HEK293T (cell line): Measurements from ENCODE around the gene TENM3.

ENCODE experiments used
- ARNT ChIP-seq: fragments of 450-650 bp; IDR thresholded peaks from 2 replicates; pipeline ENCODE4 v1.6.1; 2017; ENCODE audit warnings: mild to moderate bottlenecking
- ELF4 ChIP-seq: fragments of 450-650 bp; IDR thresholded peaks from 2 replicates; pipeline ENCODE4 v1.6.1; 2017; ENCODE audit warnings: antibody characterized with exemption
- FOXM1 ChIP-seq: fragments of 450-650 bp; IDR thresholded peaks from 2 replicates; pipeline ENCODE4 v1.6.1; 2017; ENCODE audit warnings: mild to moderate bottlenecking, borderline replicate concordance
- HDGF ChIP-seq: fragments of 450-650 bp; IDR thresholded peaks from 2 replicates; pipeline ENCODE4 v1.6.1; 2017; ENCODE audit warnings: antibody characterized with exemption, borderline replicate concordance
- L3MBTL2 ChIP-seq: fragments of 450-650 bp; conservative IDR thresholded peaks from 2 replicates; pipeline ENCODE4 v1.6.1; 2016; ENCODE audit warnings: mild to moderate bottlenecking
- SP1 ChIP-seq: fragments of 450-650 bp; IDR thresholded peaks from 2 replicates; pipeline ENCODE4 v1.6.1; 2017
- SUZ12 ChIP-seq: fragments of 450-650 bp; IDR thresholded peaks from 2 replicates; pipeline ENCODE4 v1.6.1; 2016; ENCODE audit warnings: mild to moderate bottlenecking

DNA sequence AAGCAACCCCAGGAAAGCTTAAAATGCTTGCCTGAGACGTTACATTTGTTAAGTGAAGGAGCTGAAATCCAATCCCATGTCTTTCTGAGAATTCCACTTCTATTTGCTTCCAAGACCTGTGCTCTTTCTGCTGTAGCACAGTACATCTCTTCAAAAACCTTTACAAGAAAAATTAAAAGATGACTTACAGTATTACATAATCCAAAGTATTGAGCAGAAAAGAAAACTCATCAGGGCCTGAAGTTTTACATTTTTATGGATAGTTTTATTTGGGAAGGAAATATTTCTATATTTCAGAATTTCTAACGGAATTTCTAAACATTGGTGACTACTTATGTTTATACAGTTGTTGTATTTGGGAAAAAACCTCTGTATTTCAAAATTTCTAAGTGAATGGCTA lies 276.3 kb downstream of the TENM3 start:
- TF ChIP-seq SP1 = no peak
- no peak for TF ChIP-seq ELF4
- TF ChIP-seq FOXM1 = no peak
- TF ChIP-seq SUZ12 = no peak
- TF ChIP-seq ARNT = no peak
- no peak for TF ChIP-seq L3MBTL2
- no peak for TF ChIP-seq HDGF
